Skin epidermis (tissue), 12 donors: ENCODE data around the gene PKNOX2.

Experiments
- H3K27ac ChIP-seq, 21 experiments: fragments of 200-600 bp; sonication (generic) in 11 of 21; one replicate each; pipeline ENCODE4 v1.5.0; 2020; ENCODE audit warnings: mild to moderate bottlenecking in 3 of 21, inconsistent platforms in 2 of 21, moderate library complexity in 2 of 21
- H3K4me3 ChIP-seq, 7 experiments: fragments of 200-600 bp; sonication (generic) in 2 of 7; one replicate each; pipeline ENCODE4 v1.5.0; 2020; ENCODE audit warnings: inconsistent platforms in 2 of 7, mild to moderate bottlenecking in 2 of 7, moderate library complexity in 1 of 7

Gene PKNOX2

DNA sequence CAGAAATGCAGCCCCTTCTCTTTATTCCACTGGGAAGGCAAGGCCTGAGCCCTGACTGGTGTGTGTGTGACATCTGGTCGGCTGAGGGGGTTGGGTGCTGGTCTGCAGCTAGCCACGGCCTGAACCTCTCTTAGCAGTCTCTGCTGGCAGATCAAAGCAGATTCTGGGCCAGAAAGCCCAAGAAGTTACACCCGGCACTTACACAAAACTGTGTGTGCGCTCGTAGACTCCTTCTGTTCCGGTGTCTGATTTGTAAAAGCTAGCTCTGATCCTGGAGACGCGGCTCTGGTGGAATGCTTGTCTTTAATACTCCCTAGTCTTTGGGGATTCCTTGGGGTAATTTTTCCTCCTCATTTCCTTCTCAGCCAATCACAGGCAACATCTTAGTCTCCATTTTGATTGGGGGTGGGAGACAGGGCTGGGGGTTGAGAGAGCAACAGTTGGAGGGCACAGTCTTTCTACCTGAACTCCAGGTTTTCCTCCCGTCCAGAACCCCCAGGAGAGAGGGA lies 5.5 kb downstream of the PKNOX2 start:
- H3K4me3 ChIP-seq = no peak overlapping the region

GRCh38 chr11:125170510-125171031 lies 6.0 kb downstream of the PKNOX2 start:
- Histone ChIP-seq H3K4me3 (no peak overlapping the region), H3K27ac (no peak overlapping the region)

More for the DNA sequence above, 5.5 kb downstream of the PKNOX2 start:
- peak overlapping the region in 1 of 21 experiments; percentile 9 for H3K27ac ChIP-seq

GRCh38 chr11:125171974-125172373 lies 7.4 kb downstream of the PKNOX2 start:
- Histone ChIP-seq H3K27ac (no peak overlapping the region), H3K4me3 (no peak overlapping the region)

- H3K4me3 ChIP-seq = no peak overlapping the region
- no peak overlapping the region for H3K27ac ChIP-seq
Observed at GRCh38 chr11:125173027-125173426, 8.5 kb downstream of the PKNOX2 start.

GRCh38 chr11:125173556-125173955 lies 9.0 kb downstream of the PKNOX2 start:
- H3K4me3 ChIP-seq = no peak overlapping the region
- no peak overlapping the region for H3K27ac ChIP-seq

GRCh38 chr11:125174057-125174456 lies 9.5 kb downstream of the PKNOX2 start:
- Histone ChIP-seq H3K4me3 (no peak overlapping the region), H3K27ac (no peak overlapping the region)

DNA sequence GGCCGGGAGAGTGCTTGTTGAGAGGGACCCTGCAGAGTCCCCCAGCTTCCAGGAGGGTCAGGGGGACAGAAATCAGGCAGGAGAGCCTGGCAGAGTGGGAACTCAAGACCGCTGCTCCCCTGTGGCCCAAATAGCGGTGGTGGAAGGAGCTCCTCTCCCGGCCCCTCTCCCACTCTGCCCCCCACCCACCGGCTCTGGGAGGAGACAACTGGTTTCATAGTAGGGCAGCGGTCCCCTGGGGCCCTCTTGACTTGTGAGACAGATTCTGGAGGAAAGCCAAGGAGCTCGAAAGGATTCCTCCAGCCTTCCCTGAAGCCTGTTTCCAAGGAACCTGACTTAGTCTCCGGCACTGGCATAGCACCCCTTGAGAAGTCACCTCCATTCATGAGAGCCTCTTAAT lies 10.1 kb downstream of the PKNOX2 start:
- no peak overlapping the region for H3K4me3 ChIP-seq
- no peak overlapping the region for H3K27ac ChIP-seq

GRCh38 chr11:125175166-125175565 lies 10.6 kb downstream of the PKNOX2 start:
- Histone ChIP-seq H3K27ac (no peak overlapping the region), H3K4me3 (no peak overlapping the region)

GRCh38 chr11:125175896-125176575 lies 11.5 kb downstream of the PKNOX2 start:
- H3K4me3 ChIP-seq = no peak overlapping the region
- no peak overlapping the region for H3K27ac ChIP-seq

GRCh38 chr11:125176866-125177265 lies 12.3 kb downstream of the PKNOX2 start:
- no peak overlapping the region for H3K27ac ChIP-seq

GRCh38 chr11:125177543-125177942 lies 13.0 kb downstream of the PKNOX2 start:
- no peak overlapping the region for H3K27ac ChIP-seq
- H3K4me3 ChIP-seq = no peak overlapping the region

More at GRCh38 chr11:125176866-125177265, 12.3 kb downstream of the PKNOX2 start:
- H3K4me3 ChIP-seq = no peak overlapping the region

DNA sequence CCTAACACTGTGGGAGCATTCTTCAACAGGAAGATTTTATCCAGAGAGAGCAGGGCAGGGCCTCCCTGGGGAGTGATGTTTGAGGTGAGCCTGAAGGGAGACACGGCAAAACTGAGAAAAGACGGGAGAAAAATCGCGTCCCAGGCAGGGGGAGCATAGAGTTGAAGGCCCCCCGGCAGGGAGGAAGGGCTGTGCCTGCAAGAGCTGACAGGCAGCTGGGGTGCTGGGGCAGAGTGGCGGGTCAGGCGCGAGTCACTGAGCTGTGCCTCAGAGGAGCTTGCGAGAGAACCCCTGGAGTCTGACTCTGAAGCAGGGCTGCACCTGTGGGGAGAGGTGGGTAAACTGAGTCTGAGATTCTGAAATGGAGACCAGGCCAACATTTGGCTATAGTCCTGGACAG lies 14.8 kb downstream of the PKNOX2 start:
- no peak overlapping the region for H3K27ac ChIP-seq

DNA sequence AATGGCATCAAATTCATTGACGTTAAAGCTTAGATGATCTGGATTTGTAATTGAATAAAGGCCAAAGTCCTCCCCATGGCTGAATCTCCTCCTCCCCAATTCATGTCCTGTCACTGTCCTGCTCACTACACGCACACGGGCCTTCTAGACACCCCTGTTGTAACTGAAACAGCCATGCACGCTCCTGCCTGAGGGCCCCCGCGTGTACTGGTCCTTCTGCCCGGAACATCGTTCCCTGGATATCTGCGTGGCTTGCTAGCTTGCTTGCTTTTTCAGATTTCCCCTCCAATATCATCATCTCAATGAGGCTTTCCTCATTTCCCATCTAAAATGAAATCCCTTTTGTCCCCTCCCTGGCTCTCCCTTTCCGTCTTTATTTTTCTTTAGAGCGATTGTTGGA lies 15.3 kb downstream of the PKNOX2 start:
- Histone ChIP-seq H3K4me3 (no peak overlapping the region), H3K27ac (no peak overlapping the region)

More for the DNA sequence above, 14.8 kb downstream of the PKNOX2 start:
- H3K4me3 ChIP-seq = no peak overlapping the region

DNA sequence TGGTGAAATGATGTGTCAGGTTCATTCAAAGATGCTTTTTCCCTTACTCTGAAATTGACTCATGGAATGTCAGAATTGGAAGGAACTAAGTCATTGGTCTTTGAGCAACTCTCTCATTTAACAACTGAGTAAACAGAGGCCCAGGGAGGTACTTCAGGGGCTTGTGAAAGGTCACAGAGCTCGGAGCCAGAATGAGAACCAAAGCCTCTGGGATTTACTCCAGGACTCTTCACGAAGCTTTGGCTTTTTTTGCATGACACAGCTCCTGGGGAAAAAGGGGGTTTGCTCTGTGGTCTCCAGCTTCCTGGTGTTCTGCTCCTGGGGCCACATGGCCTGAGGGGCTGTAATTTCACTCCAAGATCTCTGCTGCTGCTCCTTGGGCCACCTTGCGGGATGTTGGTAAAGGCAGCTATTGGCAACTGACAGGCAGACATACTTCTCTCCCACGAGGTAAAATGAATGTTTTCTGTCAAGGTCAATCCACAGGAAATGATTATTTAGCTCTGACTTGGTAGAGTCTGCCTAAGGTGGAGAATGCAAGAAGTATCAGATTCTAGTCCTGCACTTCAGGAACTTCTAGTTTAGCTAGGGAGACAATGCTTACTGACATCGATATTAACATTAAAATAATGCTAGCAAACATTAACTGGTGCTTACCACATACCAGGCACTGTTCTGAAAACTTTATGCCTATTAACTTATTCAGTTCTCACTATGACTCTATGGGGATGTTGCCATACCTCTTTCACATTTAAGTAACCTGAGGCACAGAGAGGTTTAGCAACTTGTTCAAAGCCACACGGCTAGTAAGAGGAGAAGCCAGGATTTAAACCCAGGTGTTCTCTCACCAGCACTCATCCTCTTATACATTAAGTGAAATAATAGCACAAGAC lies 16.1 kb downstream of the PKNOX2 start:
- Histone ChIP-seq H3K4me3 (no peak overlapping the region), H3K27ac (no peak overlapping the region)

GRCh38 chr11:125182573-125182972 lies 18.0 kb downstream of the PKNOX2 start:
- no peak overlapping the region for H3K4me3 ChIP-seq
- H3K27ac ChIP-seq = no peak overlapping the region

DNA sequence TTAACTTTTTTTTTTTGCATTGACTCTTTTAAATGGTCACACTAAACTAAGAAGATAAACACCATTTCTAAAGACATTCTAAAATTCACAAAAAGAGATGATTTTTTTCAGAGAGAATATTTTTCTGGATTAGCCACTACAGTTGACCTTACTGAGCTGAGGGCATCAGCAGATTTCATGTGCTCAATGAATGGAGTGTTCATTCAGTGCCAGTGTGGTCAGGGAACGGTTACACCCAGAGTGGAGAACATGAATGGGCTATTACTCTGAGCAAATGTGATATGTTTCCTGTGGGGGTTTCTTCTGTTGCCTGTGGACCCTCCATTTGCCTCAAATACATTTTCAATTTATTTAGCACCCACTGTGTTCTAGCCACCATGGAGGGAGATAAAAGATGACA lies 19.1 kb downstream of the PKNOX2 start:
- H3K27ac ChIP-seq = no peak overlapping the region

DNA sequence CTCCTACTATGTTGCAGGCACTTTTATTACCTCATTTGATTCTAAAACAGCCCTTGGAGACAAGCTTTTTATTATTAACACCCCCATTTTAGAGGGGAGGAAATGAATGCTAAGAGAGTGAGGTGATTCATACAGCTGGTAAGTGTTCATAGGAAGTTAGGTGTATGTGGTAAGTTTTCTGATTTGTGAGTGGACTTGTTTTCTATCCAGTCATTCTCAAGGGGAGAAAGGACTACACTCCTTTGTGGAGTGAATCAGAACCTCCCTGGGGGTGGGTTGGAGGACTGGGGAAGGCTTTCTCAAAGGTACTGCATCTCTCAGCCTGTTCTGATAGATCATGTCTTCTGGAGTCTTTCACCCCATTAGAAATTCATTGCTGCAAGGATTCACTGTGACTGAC lies 23.5 kb downstream of the PKNOX2 start:
- Histone ChIP-seq H3K4me3 (no peak overlapping the region), H3K27ac (no peak overlapping the region)

More for the DNA sequence above, 19.1 kb downstream of the PKNOX2 start:
- no peak overlapping the region for H3K4me3 ChIP-seq

DNA sequence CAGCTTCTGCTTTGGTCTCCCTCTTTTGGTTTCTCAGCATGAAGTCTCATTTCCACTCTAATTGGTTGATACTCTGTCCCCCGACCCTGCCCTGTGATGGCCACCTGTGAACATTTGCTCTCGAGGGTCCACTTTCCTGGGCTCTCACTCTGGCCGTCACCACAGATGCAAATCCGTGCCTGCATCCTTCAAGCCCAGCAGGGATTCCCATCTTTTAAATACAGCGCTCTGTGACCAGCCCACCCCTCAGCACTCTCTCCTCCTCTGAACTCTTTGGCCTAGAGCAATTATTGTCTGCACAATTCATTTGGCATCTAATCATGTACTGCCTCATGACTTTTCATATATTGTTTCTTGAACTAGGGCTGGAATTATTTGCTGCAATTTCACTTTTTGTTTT lies 26.0 kb downstream of the PKNOX2 start:
- Histone ChIP-seq H3K27ac (no peak overlapping the region), H3K4me3 (no peak overlapping the region)

DNA sequence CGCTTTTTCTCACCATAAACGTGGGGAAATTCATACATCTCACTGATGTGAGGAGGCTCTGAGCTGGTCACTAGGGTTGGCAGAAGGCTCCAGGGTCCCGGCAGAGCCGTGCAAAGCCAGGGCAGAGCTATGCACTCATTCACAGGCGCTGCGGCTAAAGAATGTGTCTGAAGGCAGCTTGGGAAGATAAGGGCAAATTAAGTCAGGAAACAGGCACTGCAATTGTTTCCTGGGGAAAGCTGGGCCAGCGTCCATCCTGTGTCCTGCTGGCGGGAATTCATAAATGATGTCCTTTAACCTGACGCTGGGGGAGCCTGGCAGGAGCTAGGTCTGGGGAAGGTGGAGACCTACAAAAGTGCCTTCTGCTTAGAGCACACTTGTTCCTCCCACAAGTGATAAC lies 27.6 kb downstream of the PKNOX2 start:
- Histone ChIP-seq H3K27ac (no peak overlapping the region), H3K4me3 (no peak overlapping the region)

DNA sequence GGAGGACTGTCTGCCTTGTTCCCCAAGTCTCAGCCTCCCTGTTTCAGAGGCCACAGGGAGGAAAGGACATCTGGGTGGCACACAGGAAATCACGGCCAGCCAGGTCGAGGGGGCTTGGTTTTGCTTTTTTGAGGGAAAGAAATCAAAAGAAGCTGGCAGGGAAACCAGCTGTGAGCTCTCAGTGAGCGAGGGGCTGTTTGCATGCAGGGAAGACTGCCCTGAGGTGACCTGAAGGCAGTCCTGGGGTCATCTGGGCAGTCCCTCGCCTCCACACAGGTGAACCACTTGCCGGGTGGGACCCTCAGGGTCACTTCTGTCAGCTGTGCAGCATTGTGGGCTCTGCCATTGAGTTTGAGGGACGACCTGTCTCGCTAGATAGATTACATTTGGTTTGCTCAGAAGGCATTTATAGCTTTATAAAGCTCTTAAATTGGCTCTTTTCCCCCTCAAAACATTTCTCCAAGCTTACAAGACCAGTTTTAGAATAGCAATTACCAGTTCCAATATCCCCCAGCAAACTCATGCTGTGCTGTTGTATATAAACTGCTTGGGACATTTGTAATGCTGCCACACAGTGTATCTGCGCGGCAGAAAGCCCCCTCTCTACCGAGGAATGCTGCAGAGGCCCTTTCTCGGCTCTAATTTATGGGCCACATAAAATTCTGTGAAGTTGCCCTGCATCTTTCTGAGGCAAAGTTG lies 28.3 kb downstream of the PKNOX2 start:
- Histone ChIP-seq H3K4me3 (no peak overlapping the region), H3K27ac (no peak overlapping the region)
